Tibial artery (tissue), 4 donors: Measurements from ENCODE around the gene SDK1.

Experiments
- DNase-seq, 2 donors: peaks; one replicate each; pipeline ENCODE4 v3.0.0-alpha.2; 2019
- H3K27ac ChIP-seq, 2 donors: fragments of 200-600 bp; sonication (generic) in 1 of 2; 1 replicate in 1 of 2; 2 replicates in 1 of 2; pipeline ENCODE4 v1.5.1; 2018 to 2019; ENCODE audit warnings: mild to moderate bottlenecking in 1 of 2
- H3K27me3 ChIP-seq, 2 donors: fragments of 200-600 bp; sonication (generic) in 1 of 2; one replicate each; pipeline versions ENCODE4 v1.5.1 to v1.6.0; 2016 to 2019
- H3K36me3 ChIP-seq, 3 donors: fragments of 200-600 bp; sonication (generic) in 2 of 3; one replicate each; pipeline ENCODE4 v1.5.1; 2016 to 2019; ENCODE audit warnings: mild to moderate bottlenecking in 2 of 3
- H3K4me1 ChIP-seq, 4 donors: fragments of 200-600 bp; sonication (generic) in 2 of 4; 1 replicate in 3 of 4; 2 replicates in 1 of 4; pipeline ENCODE4 v1.5.1; 2016 to 2019
- H3K4me3 ChIP-seq, 2 donors: fragments of 200-600 bp; sonication (generic) in 1 of 2; 1 replicate in 1 of 2; 2 replicates in 1 of 2; pipeline ENCODE4 v1.5.1; 2018 to 2019; ENCODE audit warnings: mild to moderate bottlenecking in 2 of 2
- H3K9me3 ChIP-seq, 3 donors: fragments of 200-600 bp; sonication (generic) in 1 of 3; one replicate each; pipeline ENCODE4 v1.5.1; 2016 to 2019
- intact Hi-C: fragments of 100-400 bp; cut with DNase I; formaldehyde crosslinking; loops from one replicate; pipeline ENCODE4 v1.15.0; 2023; ENCODE audit warnings: low total_unique reads
- TF ChIP-seq, protein P1 (sequence below), 2 experiments: fragments of 200-600 bp in 1 of 2; fragments of 450-650 bp in 1 of 2; IDR thresholded peaks; one replicate each; pipeline ENCODE4 v1.5.1; 2017 to 2019; ENCODE audit warnings: antibody characterized with exemption in 2 of 2, mild to moderate bottlenecking in 1 of 2, moderate library complexity in 1 of 2

Gene SDK1

DNA sequence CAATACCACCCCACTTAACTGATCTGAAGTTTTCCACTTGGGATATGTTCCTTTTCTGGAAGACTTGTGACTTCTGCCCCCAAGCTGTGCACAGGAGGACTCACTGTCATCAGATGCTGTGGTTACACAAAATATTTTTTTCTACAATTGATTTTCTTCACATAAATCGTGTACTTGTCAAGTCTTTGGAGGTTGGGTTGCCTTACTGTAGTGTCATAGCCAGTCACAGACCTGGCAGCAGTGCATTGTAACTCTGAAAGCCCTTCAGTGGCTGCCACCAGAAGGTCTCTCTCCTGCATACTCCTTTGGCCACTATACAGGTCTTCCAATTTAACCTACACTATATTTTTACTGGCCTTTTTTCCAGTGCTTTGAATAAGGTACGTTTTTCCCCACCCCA lies 73.2 kb downstream of the SDK1 start:
- intact Hi-C loops, result no loop called here
- Histone ChIP-seq H3K9me3 (no peaks in the 10 kb centered on the region), H3K27me3 (no peaks in the 10 kb centered on the region), H3K4me1 (peaks cover 0 to 43% (median 3%) of the 10 kb centered on the region in 4 donors), H3K36me3 (no peaks in the 10 kb centered on the region), H3K4me3 (no peak overlapping the region), H3K27ac (no peak overlapping the region)
- no peak for DNase-seq
- TF ChIP-seq, protein P1, sequence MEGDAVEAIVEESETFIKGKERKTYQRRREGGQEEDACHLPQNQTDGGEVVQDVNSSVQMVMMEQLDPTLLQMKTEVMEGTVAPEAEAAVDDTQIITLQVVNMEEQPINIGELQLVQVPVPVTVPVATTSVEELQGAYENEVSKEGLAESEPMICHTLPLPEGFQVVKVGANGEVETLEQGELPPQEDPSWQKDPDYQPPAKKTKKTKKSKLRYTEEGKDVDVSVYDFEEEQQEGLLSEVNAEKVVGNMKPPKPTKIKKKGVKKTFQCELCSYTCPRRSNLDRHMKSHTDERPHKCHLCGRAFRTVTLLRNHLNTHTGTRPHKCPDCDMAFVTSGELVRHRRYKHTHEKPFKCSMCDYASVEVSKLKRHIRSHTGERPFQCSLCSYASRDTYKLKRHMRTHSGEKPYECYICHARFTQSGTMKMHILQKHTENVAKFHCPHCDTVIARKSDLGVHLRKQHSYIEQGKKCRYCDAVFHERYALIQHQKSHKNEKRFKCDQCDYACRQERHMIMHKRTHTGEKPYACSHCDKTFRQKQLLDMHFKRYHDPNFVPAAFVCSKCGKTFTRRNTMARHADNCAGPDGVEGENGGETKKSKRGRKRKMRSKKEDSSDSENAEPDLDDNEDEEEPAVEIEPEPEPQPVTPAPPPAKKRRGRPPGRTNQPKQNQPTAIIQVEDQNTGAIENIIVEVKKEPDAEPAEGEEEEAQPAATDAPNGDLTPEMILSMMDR (IDR thresholded peaks at IDR 0.05), result no peak

DNA sequence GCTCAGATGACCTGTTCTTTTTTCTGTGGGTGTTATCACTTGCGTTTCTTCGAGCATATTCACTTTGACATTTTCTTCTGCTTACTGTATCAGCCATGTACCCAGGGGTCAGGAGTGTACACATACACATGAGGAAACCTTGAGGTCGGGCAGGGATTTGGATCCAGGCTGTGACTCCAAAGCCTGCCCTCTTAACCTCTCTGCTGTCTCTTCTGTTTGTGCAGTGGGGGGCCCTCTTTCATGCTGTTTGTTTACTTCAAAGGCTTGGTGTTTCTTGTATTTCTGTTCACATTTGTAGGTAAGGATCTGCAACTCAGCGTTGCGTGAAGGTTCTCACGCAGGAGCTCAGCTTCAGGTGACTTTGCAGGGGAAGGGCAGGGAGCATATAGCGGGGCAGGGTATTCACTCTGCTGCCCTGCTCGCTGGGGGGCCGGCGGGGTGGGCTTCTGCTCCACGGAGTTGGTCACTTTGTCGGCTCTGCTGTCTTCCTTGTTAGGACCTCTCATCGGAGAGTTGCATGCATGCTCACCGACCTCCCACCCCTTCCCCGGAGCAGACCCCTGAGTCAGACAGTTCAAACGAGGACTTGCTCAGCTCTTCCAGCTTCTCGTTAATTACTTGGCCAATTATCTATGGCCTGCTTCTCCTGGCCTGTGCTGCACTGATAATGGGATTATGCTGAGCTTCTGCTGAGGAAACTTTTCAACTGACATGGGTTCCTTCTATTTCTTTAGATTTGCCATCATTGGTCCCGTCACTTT lies 77.5 kb downstream of the SDK1 start:
- intact Hi-C loops, result no loop called here
- no peak overlapping the region for H3K27ac ChIP-seq
- TF ChIP-seq, protein P1 (IDR thresholded peaks at IDR 0.05), result no peak
- no peaks in the 10 kb centered on the region for H3K36me3 ChIP-seq
- H3K4me3 ChIP-seq, result no peak overlapping the region
- H3K4me1 ChIP-seq, result peaks cover 0 to 12% (median 0%) of the 10 kb centered on the region in 4 donors
- no peak for DNase-seq
- no peaks in the 10 kb centered on the region for H3K9me3 ChIP-seq
- no peaks in the 10 kb centered on the region for H3K27me3 ChIP-seq

DNA sequence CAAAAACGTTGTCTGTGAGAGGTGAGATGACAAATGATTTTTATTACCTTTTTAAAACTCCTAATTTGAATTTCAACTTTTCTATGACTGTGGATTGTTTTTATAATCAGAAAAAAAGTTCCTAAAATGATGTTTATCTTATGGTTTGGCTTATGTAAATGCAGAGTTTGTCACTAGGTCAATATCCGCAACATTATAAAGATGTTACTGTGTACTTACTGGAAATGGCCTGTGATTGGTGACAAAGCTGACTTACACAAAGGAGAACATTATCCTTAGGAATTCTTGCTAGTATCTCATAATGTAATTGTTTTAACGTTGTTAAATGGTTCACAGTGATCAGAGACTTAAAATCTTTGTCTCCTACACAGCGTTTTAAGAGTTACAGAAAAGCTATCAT lies 79.0 kb downstream of the SDK1 start:
- H3K4me1 ChIP-seq, result peaks cover 0 to 12% (median 0%) of the 10 kb centered on the region in 4 donors
- intact Hi-C loops, result no loop called here
- H3K27me3 ChIP-seq, result no peaks in the 10 kb centered on the region
- no peak overlapping the region for H3K4me3 ChIP-seq
- no peak overlapping the region for H3K27ac ChIP-seq
- no peaks in the 10 kb centered on the region for H3K9me3 ChIP-seq
- no peaks in the 10 kb centered on the region for H3K36me3 ChIP-seq
- TF ChIP-seq, protein P1 (IDR thresholded peaks at IDR 0.05), result no peak
- DNase-seq, result no peak

DNA sequence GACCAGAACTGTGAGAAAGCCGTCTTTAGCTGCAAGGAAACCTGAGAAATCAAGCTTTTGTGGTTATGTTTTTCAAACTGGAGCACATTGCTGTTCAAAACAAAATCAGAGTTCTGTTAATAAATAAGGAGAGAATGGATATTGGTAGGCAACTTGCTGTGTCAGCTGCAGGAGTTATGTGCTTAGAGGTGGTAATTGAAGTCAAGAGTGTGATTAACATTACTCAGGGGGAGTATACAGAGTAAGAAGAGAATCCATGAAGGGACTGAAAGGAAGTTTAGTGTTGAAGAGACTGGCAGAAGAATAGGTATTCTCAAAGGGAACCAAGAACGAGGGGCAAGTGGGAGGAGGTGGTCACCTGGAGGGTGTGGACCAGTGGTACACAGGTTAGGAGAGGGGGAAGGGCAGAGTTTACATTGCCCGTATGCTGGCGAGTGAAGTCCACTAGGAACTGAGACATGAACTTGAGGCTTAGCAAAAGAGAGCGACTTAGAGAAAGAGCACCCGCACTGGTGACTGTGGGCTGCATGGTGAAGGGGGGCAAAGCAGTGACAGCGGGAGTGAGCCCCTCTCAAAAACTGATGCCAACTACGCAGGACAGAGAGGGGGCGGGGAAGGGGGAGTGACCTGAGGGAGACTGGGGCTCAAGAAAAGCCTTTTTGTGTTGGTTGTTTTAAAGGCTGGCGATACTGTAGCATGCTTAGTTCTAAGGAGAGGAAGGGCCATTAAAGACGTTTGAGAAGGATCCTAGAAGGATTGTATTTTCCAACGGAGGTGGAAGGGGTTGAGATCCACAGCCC lies 80.0 kb downstream of the SDK1 start:
- Histone ChIP-seq H3K4me3 (no peak overlapping the region), H3K27ac (no peak overlapping the region), H3K36me3 (no peaks in the 10 kb centered on the region), H3K27me3 (no peaks in the 10 kb centered on the region), H3K9me3 (no peaks in the 10 kb centered on the region), H3K4me1 (peaks cover 0 to 15% (median 0%) of the 10 kb centered on the region in 4 donors)
- intact Hi-C loops, result no loop called here
- no peak for DNase-seq
- TF ChIP-seq, protein P1 (IDR thresholded peaks at IDR 0.05), result no peak

DNA sequence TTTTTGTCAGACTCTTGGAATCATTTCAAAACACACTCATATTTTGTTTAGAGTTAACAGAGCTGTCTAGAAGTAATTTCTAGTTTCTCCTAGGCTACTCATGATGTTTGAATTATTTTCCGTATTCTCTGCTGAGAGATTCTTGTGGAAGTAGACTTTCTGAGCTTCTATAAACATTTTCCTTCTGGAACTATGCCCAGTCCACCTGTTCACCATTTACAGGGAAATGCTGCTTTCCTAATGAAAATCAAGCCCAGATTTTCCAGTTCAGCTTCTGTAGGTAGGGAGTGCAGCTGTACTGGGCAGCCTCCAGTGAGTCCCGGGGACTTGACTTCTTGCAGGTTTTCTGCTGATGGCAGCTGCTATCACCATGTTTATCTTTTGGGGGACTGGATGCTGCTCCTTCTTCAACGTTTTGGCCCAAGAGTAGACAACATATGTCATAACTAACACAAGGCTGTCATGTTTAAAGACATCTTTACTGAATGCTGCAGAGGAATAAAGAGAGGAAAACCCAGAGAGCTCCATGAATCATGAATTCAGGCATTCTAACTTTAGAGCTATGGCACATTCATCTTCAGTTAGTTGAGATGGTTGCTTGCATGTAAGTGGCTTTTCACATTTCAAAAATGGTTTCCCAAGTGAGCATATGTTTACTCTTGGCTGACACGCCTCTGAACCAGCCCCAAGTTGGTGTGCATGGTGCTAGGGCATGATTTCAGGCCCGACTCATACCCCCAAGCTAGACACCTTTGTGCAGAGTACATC lies 85.6 kb downstream of the SDK1 start:
- no peak for DNase-seq
- Histone ChIP-seq H3K9me3 (no peaks in the 10 kb centered on the region), H3K4me1 (peaks cover 0 to 18% (median 0%) of the 10 kb centered on the region in 4 donors), H3K36me3 (no peaks in the 10 kb centered on the region), H3K27me3 (no peaks in the 10 kb centered on the region), H3K4me3 (no peak overlapping the region), H3K27ac (no peak overlapping the region)
- TF ChIP-seq, protein P1 (IDR thresholded peaks at IDR 0.05), result no peak
- intact Hi-C loops, result no loop called here
